Measurements from ENCODE around the gene TNFRSF1B. TPM values are rescaled to one million over a fixed set of nuclear protein-coding genes. Genes with fewer than 3 reads are reported as not detected.

Gene TNFRSF1B
- total and polyA plus RNA-seq, 3 donors from 2014 or later = 7.7 to 10.6 (median 8.0) TPM

- H3K4me1 ChIP-seq = peaks cover 2% of the 10 kb centered on the region
- WGBS, 2 donors = 87 to 91% methylated on average over 15 to 24 of the region's 24 CpGs
- intact Hi-C loops (cut with DNase I; ENCODE audit: low total_unique reads) = no loop called here
- H3K4me3 ChIP-seq = no peak overlapping the region
- no peak for DNase-seq
- no peaks in the 10 kb centered on the region for H3K36me3 ChIP-seq (ENCODE audit: low read depth, missing control alignments)
- TF ChIP-seq CTCF (IDR thresholded peaks at IDR 0.05) (no peak), POLR2A (IDR thresholded peaks at IDR 0.05) (no peak)
- H3K27me3 ChIP-seq = no peaks in the 10 kb centered on the region
- H3K9me3 ChIP-seq = no peaks in the 10 kb centered on the region
- peak overlapping the region in 1 of 2 donors; percentile 30 for H3K27ac ChIP-seq
Measured at GRCh38 chr1:12177156-12177998, 10.6 kb downstream of the TNFRSF1B start.

GRCh38 chr1:12177999-12178441 lies 11.2 kb downstream of the TNFRSF1B start:
- no peaks in the 10 kb centered on the region for H3K27me3 ChIP-seq
- H3K27ac ChIP-seq = no peak overlapping the region
- DNase-seq = no peak
- H3K4me1 ChIP-seq = peaks cover 2% of the 10 kb centered on the region
- no peaks in the 10 kb centered on the region for H3K9me3 ChIP-seq
- no peak for TF ChIP-seq POLR2A (IDR thresholded peaks at IDR 0.05)
- no peak for TF ChIP-seq CTCF (IDR thresholded peaks at IDR 0.05)
- no peaks in the 10 kb centered on the region for H3K36me3 ChIP-seq (ENCODE audit: low read depth, missing control alignments)
- 53 to 74% methylated on average over 9 to 14 of the region's 14 CpGs for WGBS, 2 donors
- intact Hi-C loops (cut with DNase I; ENCODE audit: low total_unique reads) = no loop called here
- H3K4me3 ChIP-seq = no peak overlapping the region

- Histone ChIP-seq H3K4me1 (peaks cover 2% of the 10 kb centered on the region), H3K36me3 (ENCODE audit: low read depth, missing control alignments) (no peaks in the 10 kb centered on the region), H3K9me3 (no peaks in the 10 kb centered on the region), H3K4me3 (no peak overlapping the region), H3K27me3 (no peaks in the 10 kb centered on the region), H3K27ac (peak overlapping the region in 1 of 2 donors; percentile 45)
- DNase-seq = no peak
- intact Hi-C loops (cut with DNase I; ENCODE audit: low total_unique reads) = no loop called here
- TF ChIP-seq CTCF (IDR thresholded peaks at IDR 0.05) (no peak), POLR2A (IDR thresholded peaks at IDR 0.05) (no peak)
- 68 to 75% methylated on average over 11 of the region's 11 CpGs for WGBS, 2 donors
Measured at GRCh38 chr1:12178511-12178910, 11.7 kb downstream of the TNFRSF1B start.

GRCh38 chr1:12179111-12179519 lies 12.3 kb downstream of the TNFRSF1B start:
- H3K36me3 ChIP-seq (ENCODE audit: low read depth, missing control alignments) = no peaks in the 10 kb centered on the region
- intact Hi-C loops (cut with DNase I; ENCODE audit: low total_unique reads) = no loop called here
- peaks cover 6% of the 10 kb centered on the region for H3K4me1 ChIP-seq
- no peaks in the 10 kb centered on the region for H3K27me3 ChIP-seq
- H3K4me3 ChIP-seq = no peak overlapping the region
- 40 to 54% methylated on average over 3 to 13 of the region's 17 CpGs for WGBS, 2 donors
- H3K27ac ChIP-seq = peak overlapping the region in 1 of 2 donors; percentile 45
- DNase-seq = no peak
- TF ChIP-seq CTCF (IDR thresholded peaks at IDR 0.05) = no peak
- no peak for TF ChIP-seq POLR2A (IDR thresholded peaks at IDR 0.05)
- H3K9me3 ChIP-seq = no peaks in the 10 kb centered on the region
